H9 (cell line): Measurements from ENCODE around the gene MAST2. TPM values are rescaled to one million over a fixed set of nuclear protein-coding genes. Genes with fewer than 3 reads are reported as not detected.

Experiments used
- DNase-seq: peaks from one replicate; pipeline ENCODE4 v3.0.0-alpha.2; 2017
- H2AFZ ChIP-seq: one replicate; pipeline ENCODE4 v1.6.1; 2013; ENCODE audit warnings: mild to moderate bottlenecking, low read length, control low read depth, moderate library complexity
- H2AK5ac ChIP-seq: 2 replicates; pipeline ENCODE4 v1.6.1; 2013; ENCODE audit warnings: low read length, control low read depth, mixed read lengths; ENCODE audit not compliant: insufficient read length
- H2BK120ac ChIP-seq: one replicate; pipeline ENCODE4 v1.6.1; 2013; ENCODE audit warnings: low read depth, mild to moderate bottlenecking, low read length, control low read depth, inconsistent platforms; ENCODE audit not compliant: poor library complexity, severe bottlenecking
- H2BK12ac ChIP-seq: 2 replicates; pipeline ENCODE4 v1.6.1; 2013; ENCODE audit warnings: low read length, control low read depth, mixed read lengths, low read depth; ENCODE audit not compliant: insufficient read length
- H2BK15ac ChIP-seq: 2 replicates; pipeline ENCODE4 v1.6.1; 2013; ENCODE audit warnings: low read depth, low read length, control low read depth
- H2BK20ac ChIP-seq: one replicate; pipeline ENCODE4 v1.6.1; 2013; ENCODE audit warnings: low read depth, mild to moderate bottlenecking, low read length, control low read depth, inconsistent platforms; ENCODE audit not compliant: poor library complexity, severe bottlenecking
- H2BK5ac ChIP-seq: 2 replicates; pipeline ENCODE4 v1.6.1; 2013; ENCODE audit warnings: low read length, control low read depth, mixed read lengths; ENCODE audit not compliant: insufficient read length
- H3K14ac ChIP-seq: 2 replicates; pipeline ENCODE4 v1.6.1; 2013; ENCODE audit warnings: low read length, control low read depth; ENCODE audit not compliant: insufficient read depth
- H3K18ac ChIP-seq: 2 replicates; pipeline ENCODE4 v1.6.1; 2013; ENCODE audit warnings: low read depth, mild to moderate bottlenecking, mixed read lengths, low read length, control low read depth; ENCODE audit not compliant: insufficient read length
- H3K23ac ChIP-seq: 2 replicates; pipeline ENCODE4 v1.6.1; 2013; ENCODE audit warnings: low read length, control low read depth, mixed read lengths, low read depth; ENCODE audit not compliant: insufficient read length
- H3K23me2 ChIP-seq: 2 replicates; pipeline ENCODE4 v1.6.1; 2013; ENCODE audit warnings: low read depth, mild to moderate bottlenecking, mixed read lengths, low read length, control low read depth; ENCODE audit not compliant: insufficient read length, poor library complexity, severe bottlenecking
- H3K27ac ChIP-seq: 2 replicates; pipeline ENCODE4 v1.5.1; 2013; ENCODE audit warnings: low read length, control low read depth, mixed read lengths, low read depth; ENCODE audit not compliant: insufficient read length
- H3K27me3 ChIP-seq: 2 replicates; pipeline ENCODE4 v1.6.1; 2013; ENCODE audit warnings: low read length, control low read depth, inconsistent platforms; ENCODE audit not compliant: insufficient read depth
- H3K4ac ChIP-seq: 2 replicates; pipeline ENCODE4 v1.6.1; 2013; ENCODE audit warnings: low read depth, mild to moderate bottlenecking, control low read depth, inconsistent platforms, low read length, moderate library complexity
- H3K4me1 ChIP-seq: 2 replicates; pipeline ENCODE4 v1.6.1; 2013; ENCODE audit warnings: low read length, control low read depth, inconsistent platforms; ENCODE audit not compliant: insufficient read depth
- H3K4me2 ChIP-seq: 2 replicates; pipeline ENCODE4 v1.6.1; 2013; ENCODE audit warnings: low read length, control low read depth, mixed read lengths; ENCODE audit not compliant: insufficient read length, insufficient read depth
- H3K56ac ChIP-seq: 2 replicates; pipeline ENCODE4 v1.6.1; 2013; ENCODE audit warnings: low read depth, mild to moderate bottlenecking, mixed read lengths, low read length, control low read depth; ENCODE audit not compliant: insufficient read length
- H3K79me1 ChIP-seq: 2 replicates; pipeline ENCODE4 v1.6.1; 2013; ENCODE audit warnings: low read depth, mild to moderate bottlenecking, moderate library complexity, low read length, control low read depth, inconsistent platforms; ENCODE audit not compliant: insufficient read depth, poor library complexity, severe bottlenecking
- H3K79me2 ChIP-seq: 2 replicates; pipeline ENCODE4 v1.6.1; 2013; ENCODE audit warnings: low read length, control low read depth, inconsistent platforms; ENCODE audit not compliant: insufficient read depth
- H3K9ac ChIP-seq: 2 replicates; pipeline ENCODE4 v1.6.1; 2013; ENCODE audit warnings: low read length, control low read depth, mixed read lengths; ENCODE audit not compliant: insufficient read length; ENCODE audit errors: extremely low read depth
- H3K9me3 ChIP-seq: one replicate; pipeline ENCODE4 v1.6.1; 2013; ENCODE audit warnings: low read depth, low read length, inconsistent platforms; ENCODE audit not compliant: control insufficient read depth
- H3T11ph ChIP-seq: one replicate; pipeline ENCODE4 v1.6.1; 2013; ENCODE audit warnings: mild to moderate bottlenecking, low read length, control low read depth, inconsistent platforms
- H4K20me1 ChIP-seq: one replicate; pipeline ENCODE4 v1.6.1; 2013; ENCODE audit not compliant: control insufficient read depth, insufficient read length, insufficient read depth
- H4K5ac ChIP-seq: 2 replicates; pipeline ENCODE4 v1.6.1; 2013; ENCODE audit warnings: low read depth, mild to moderate bottlenecking, mixed read lengths, low read length, control low read depth; ENCODE audit not compliant: insufficient read length
- H4K8ac ChIP-seq: replicated peaks from 2 replicates; pipeline ENCODE4 v1.6.1; 2013; ENCODE audit warnings: low read length, control low read depth, mixed read lengths, low read depth; ENCODE audit not compliant: insufficient read length
- H4K91ac ChIP-seq: 2 replicates; pipeline ENCODE4 v1.6.1; 2013; ENCODE audit warnings: low read depth, mild to moderate bottlenecking, moderate library complexity, mixed read lengths, low read length, control low read depth; ENCODE audit not compliant: insufficient read length
- H3K27ac Mint-ChIP-seq, 3 experiments: 2 replicates in 2 of 3; 3 replicates in 1 of 3; pipeline ENCODE4 v1.8.0; 2020 to 2021; ENCODE audit warnings: mixed read lengths in 3 of 3, mild to moderate bottlenecking in 1 of 3, moderate library complexity in 1 of 3
- H3K27me3 Mint-ChIP-seq: 2 replicates; pipeline ENCODE4 v1.8.0; 2021; ENCODE audit warnings: low read depth, mild to moderate bottlenecking, moderate library complexity, mixed read lengths
- H3K36me3 Mint-ChIP-seq, 3 experiments: 2 replicates in 2 of 3; 3 replicates in 1 of 3; pipeline ENCODE4 v1.8.0; 2020 to 2021; ENCODE audit warnings: low read depth in 3 of 3, mixed read lengths in 3 of 3; ENCODE audit not compliant: insufficient read depth in 1 of 3
- H3K4me1 Mint-ChIP-seq, 2 experiments: 2 replicates each; pipeline ENCODE4 v1.8.0; 2020; ENCODE audit warnings: mixed read lengths in 2 of 2
- H3K4me3 Mint-ChIP-seq, 2 experiments: 2 replicates in 1 of 2; 3 replicates in 1 of 2; pipeline ENCODE4 v1.8.0; 2020 to 2021; ENCODE audit warnings: mild to moderate bottlenecking in 2 of 2, mixed read lengths in 2 of 2, moderate library complexity in 1 of 2
- H3K9me3 Mint-ChIP-seq, 2 experiments: 2 replicates in 1 of 2; 3 replicates in 1 of 2; pipeline ENCODE4 v1.8.0; 2020; ENCODE audit warnings: mild to moderate bottlenecking in 2 of 2, mixed read lengths in 2 of 2, moderate library complexity in 1 of 2
- CTCF ChIP-seq: fragments of 200-600 bp; sonication (generic); conservative IDR thresholded peaks from 3 replicates; pipeline ENCODE4 v1.8.0; 2021; ENCODE audit warnings: antibody characterized with exemption, mild to moderate bottlenecking
- WGBS: extraction: QIAGEN DNeasy Blood & Tissue Kit; methylation state at CpG from one replicate; pipeline ENCODE4 v1.1.7; 2013; ENCODE audit warnings: missing lambda C conversion rate, low lambda C conversion rate, mixed read lengths; ENCODE audit not compliant: insufficient read length; ENCODE audit errors: extremely low coverage; 5-methylcytosine and 5-hydroxymethylcytosine counted together
- total RNA-seq: library from RNA; stranded (reverse); gene quantifications from 2 replicates; pipeline ENCODE4 v1.2.1, GENCODE V29; 2021

MAST2 gene
- total RNA-seq, 1 experiment from 2014 or later: 28.8 TPM

DNA sequence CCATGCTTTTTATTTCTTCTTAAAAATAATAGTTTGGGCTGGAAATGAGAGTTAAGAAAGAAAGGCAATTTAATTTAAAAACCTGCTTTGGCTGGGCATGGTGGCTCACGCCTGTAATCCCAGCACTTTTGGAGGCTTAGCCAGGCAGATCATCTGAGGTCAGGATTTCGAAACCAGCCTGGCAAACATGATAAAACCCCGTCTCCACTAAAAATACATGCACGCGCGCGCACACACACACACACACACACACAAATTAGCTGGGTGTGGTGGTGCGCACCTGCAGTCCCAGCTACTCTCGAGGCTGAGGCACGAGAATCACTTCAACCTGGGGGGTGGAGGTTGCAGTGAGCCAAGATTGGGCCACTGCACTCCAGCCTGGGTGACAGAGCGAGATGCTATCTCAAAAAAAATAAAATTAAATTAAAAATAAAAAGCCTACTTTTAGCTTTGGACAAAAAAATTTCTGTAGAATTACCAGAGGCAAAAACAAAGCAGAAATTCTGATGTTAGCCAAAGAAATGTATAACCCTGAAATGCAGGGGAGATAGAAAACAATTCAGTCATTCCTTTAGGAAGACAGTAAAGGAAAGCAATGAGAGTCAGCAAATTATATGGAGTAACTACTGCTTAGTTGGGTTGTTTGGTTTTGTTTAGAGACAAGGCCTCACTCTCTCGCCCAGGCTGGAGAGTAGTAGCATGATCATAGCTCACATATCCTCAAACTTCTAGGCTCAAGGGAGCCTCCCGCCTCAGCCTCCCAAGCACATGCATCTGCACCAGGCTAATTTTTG is 37.2 kb upstream of the MAST2 start:
- Histone ChIP-seq H3K4me2 (no peak overlapping the region), H2BK12ac (no peak overlapping the region), H3K27ac (no peak overlapping the region), H3K4me1 (no peaks in the 10 kb centered on the region), H4K91ac (no peak overlapping the region), H3K4ac (no peak overlapping the region), H3K79me1 (no peaks in the 10 kb centered on the region), H4K8ac (no peak overlapping the region), H3K14ac (no peak overlapping the region), H2BK20ac (no peak overlapping the region), H2AFZ (no peak overlapping the region), H4K20me1 (no peaks in the 10 kb centered on the region), H2AK5ac (no peak overlapping the region), H2BK5ac (no peak overlapping the region), H3K9ac (no peak overlapping the region), H3K56ac (no peak overlapping the region), H3K23me2 (peaks cover 3% of the 10 kb centered on the region), H3K79me2 (no peaks in the 10 kb centered on the region), H3K18ac (no peak overlapping the region), H3K23ac (no peak overlapping the region), H3K27me3 (no peaks in the 10 kb centered on the region), H4K5ac (no peak overlapping the region), H2BK15ac (no peak overlapping the region), H3T11ph (no peak overlapping the region), H3K9me3 (no peaks in the 10 kb centered on the region), H2BK120ac (no peak overlapping the region)
- Mint-ChIP-seq H3K27ac (no peak overlapping the region), H3K27me3 (no peaks in the 10 kb centered on the region), H3K9me3 (peaks cover 5 to 6% of the 10 kb centered on the region in 2 experiments; a peak in 4 of 5 replicates), H3K36me3 (peaks cover 0 to 2% (median 0%) of the 10 kb centered on the region in 3 experiments; a peak in 1 of 7 replicates), H3K4me3 (no peak overlapping the region), H3K4me1 (no peaks in the 10 kb centered on the region)
- TF ChIP-seq CTCF: no peak
- no CpG with 5 or more reads among the region's 13 CpGs for WGBS
- no peak for DNase-seq
